MCF 10A (cell line): ENCODE measurements around the gene EIF2AK2. TPM values are rescaled to one million over a fixed set of nuclear protein-coding genes. Genes with fewer than 3 reads are reported as not detected.

Source experiments
- BruUV-seq: library from RNA; stranded (reverse); fragments of 400-500 nt; replicated peaks from 2 replicates; lab custom pipeline; 2021; lab: Mats Ljungman, UMichigan
- CTCF ChIA-PET: fragments of 300-600 bp; sonication (Branson Sonifier 250); formaldehyde crosslinking; extraction: SDS; loops from one replicate; lab custom pipeline; 2021; ENCODE audit warnings: antibody characterized with exemption, inconsistent platforms; lab: Yijun Ruan, JAX
- POLR2A ChIA-PET: fragments of 300-600, 350-650 bp; sonication (Branson Sonifier 250); formaldehyde crosslinking; extraction: SDS; loops from one replicate; lab custom pipeline; 2020; ENCODE audit warnings: antibody characterized with exemption, inconsistent platforms; lab: Yijun Ruan, JAX
- DNase-seq: peaks from one replicate; pipeline ENCODE4 v3.0.0-alpha.2; 2018; ENCODE audit not compliant: unreplicated experiment
- H3K27ac Mint-ChIP-seq: one replicate; pipeline ENCODE4 v1.8.0; 2022; ENCODE audit warnings: mild to moderate bottlenecking, low read depth, mixed read lengths; ENCODE audit not compliant: unreplicated experiment
- H3K27me3 Mint-ChIP-seq: one replicate; pipeline ENCODE4 v1.8.0; 2022; ENCODE audit warnings: mixed read lengths; ENCODE audit not compliant: insufficient read depth, unreplicated experiment
- H3K36me3 Mint-ChIP-seq: one replicate; pipeline ENCODE4 v1.8.0; 2022; ENCODE audit warnings: mild to moderate bottlenecking, moderate library complexity, mixed read lengths; ENCODE audit not compliant: insufficient read depth, unreplicated experiment
- H3K4me1 Mint-ChIP-seq: one replicate; pipeline ENCODE4 v1.8.0; 2022; ENCODE audit warnings: mixed read lengths; ENCODE audit not compliant: insufficient read depth, unreplicated experiment
- H3K4me3 Mint-ChIP-seq: one replicate; pipeline ENCODE4 v1.8.0; 2022; ENCODE audit warnings: mild to moderate bottlenecking, moderate library complexity, mixed read lengths; ENCODE audit not compliant: unreplicated experiment
- H3K9me3 Mint-ChIP-seq: one replicate; pipeline ENCODE4 v1.8.0; 2022; ENCODE audit warnings: mixed read lengths; ENCODE audit not compliant: unreplicated experiment
- CTCF ChIP-seq: fragments of 200-600 bp; IDR thresholded peaks from one replicate; pipeline ENCODE4 v1.8.0; 2022; ENCODE audit warnings: antibody characterized with exemption, mild to moderate bottlenecking; ENCODE audit not compliant: unreplicated experiment
- intact Hi-C: fragments of 100-400 bp; cut with micrococcal nuclease; formaldehyde crosslinking; loops from 2 replicates; pipeline ENCODE4 v1.14.1; 2022
- total RNA-seq: library from RNA; stranded (reverse); gene quantifications from 2 replicates; pipeline ENCODE4 v1.2.3, GENCODE V29; 2022

Gene EIF2AK2
- total RNA-seq, 1 experiment from 2014 or later: 29.6 TPM

- Mint-ChIP-seq H3K36me3 (peaks cover 10% of the 10 kb centered on the region), H3K4me1 (peaks cover 28% of the 10 kb centered on the region), H3K27me3 (no peaks in the 10 kb centered on the region), H3K4me3 (peak overlapping the region; percentile 84), H3K27ac (peak overlapping the region; percentile 90), H3K9me3 (peaks cover 15% of the 10 kb centered on the region)
- CTCF ChIA-PET: interaction anchor here (0.6 to 2.1 kb wide), 6 partner anchors 11 to 650 kb away, joined by 3 to 7 read pairs (median 3); no protein-coding TSS in a partner anchor
- POLR2A ChIA-PET: interaction anchor here (0.5 to 3.3 kb wide), 13 partner anchors 10 to 1163 kb away, joined by 3 to 18 read pairs (median 4); partner anchors contain the start of genes CEBPZ, CEBPZOS, GPATCH11 and HEATR5B
- peak; percentile 40 for DNase-seq
- BruUV-seq: no TSS peak
- intact Hi-C loops: no loop called here
- TF ChIP-seq CTCF: no peak
Measured at GRCh38 chr2:37156071-37156856, 516 bp downstream of the EIF2AK2 start.

GRCh38 chr2:37154785-37155184 lies 2.0 kb downstream of the EIF2AK2 start:
- H3K4me1 Mint-ChIP-seq: peaks cover 28% of the 10 kb centered on the region
- no peak for TF ChIP-seq CTCF
- peak overlapping the region; percentile 90 for H3K27ac Mint-ChIP-seq
- H3K27me3 Mint-ChIP-seq: no peaks in the 10 kb centered on the region
- H3K36me3 Mint-ChIP-seq: peaks cover 10% of the 10 kb centered on the region
- no TSS peak for BruUV-seq
- DNase-seq: no peak
- CTCF ChIA-PET: interaction anchor here (0.6 to 1.0 kb wide), 5 partner anchors 13 to 737 kb away, joined by 3 to 4 read pairs (median 3); no protein-coding TSS in a partner anchor
- POLR2A ChIA-PET: interaction anchor here (0.8 to 3.3 kb wide), 4 partner anchors 71 to 77 kb away, joined by 3 to 18 read pairs (median 10); partner anchors contain the start of genes CEBPZ, GPATCH11, HEATR5B and NDUFAF7
- peaks cover 15% of the 10 kb centered on the region for H3K9me3 Mint-ChIP-seq
- intact Hi-C loops: no loop called here
- no peak overlapping the region for H3K4me3 Mint-ChIP-seq

- TF ChIP-seq CTCF: no peak
- Mint-ChIP-seq H3K4me1 (peaks cover 28% of the 10 kb centered on the region), H3K27me3 (no peaks in the 10 kb centered on the region), H3K4me3 (no peak overlapping the region), H3K27ac (no peak overlapping the region), H3K9me3 (peaks cover 15% of the 10 kb centered on the region), H3K36me3 (peaks cover 26% of the 10 kb centered on the region)
- intact Hi-C loops: no loop called here
- POLR2A ChIA-PET: no interaction called here
- CTCF ChIA-PET: no interaction called here
- DNase-seq: no peak
- BruUV-seq: no TSS peak
Measured at GRCh38 chr2:37153224-37153623, 3.6 kb downstream of the EIF2AK2 start.

GRCh38 chr2:37149626-37150322 lies 7.0 kb downstream of the EIF2AK2 start:
- peaks cover 9% of the 10 kb centered on the region for H3K4me1 Mint-ChIP-seq
- H3K36me3 Mint-ChIP-seq: peaks cover 57% of the 10 kb centered on the region
- no peaks in the 10 kb centered on the region for H3K27me3 Mint-ChIP-seq
- ChIA-PET POLR2A (interaction anchor here (1.2 kb wide), 1 partner anchor 9 kb away, joined by 4 read pairs; no protein-coding TSS in a partner anchor), CTCF (interaction anchor here (0.6 kb wide), 1 partner anchor 86 kb away, joined by 5 read pairs; no protein-coding TSS in a partner anchor)
- intact Hi-C loops: no loop called here
- BruUV-seq: no TSS peak
- no peak for DNase-seq
- no peak overlapping the region for H3K27ac Mint-ChIP-seq
- TF ChIP-seq CTCF: no peak
- no peak overlapping the region for H3K4me3 Mint-ChIP-seq
- peaks cover 9% of the 10 kb centered on the region for H3K9me3 Mint-ChIP-seq
